Measurements from ENCODE around the gene PIEZO2.

The PIEZO2 gene

DNA sequence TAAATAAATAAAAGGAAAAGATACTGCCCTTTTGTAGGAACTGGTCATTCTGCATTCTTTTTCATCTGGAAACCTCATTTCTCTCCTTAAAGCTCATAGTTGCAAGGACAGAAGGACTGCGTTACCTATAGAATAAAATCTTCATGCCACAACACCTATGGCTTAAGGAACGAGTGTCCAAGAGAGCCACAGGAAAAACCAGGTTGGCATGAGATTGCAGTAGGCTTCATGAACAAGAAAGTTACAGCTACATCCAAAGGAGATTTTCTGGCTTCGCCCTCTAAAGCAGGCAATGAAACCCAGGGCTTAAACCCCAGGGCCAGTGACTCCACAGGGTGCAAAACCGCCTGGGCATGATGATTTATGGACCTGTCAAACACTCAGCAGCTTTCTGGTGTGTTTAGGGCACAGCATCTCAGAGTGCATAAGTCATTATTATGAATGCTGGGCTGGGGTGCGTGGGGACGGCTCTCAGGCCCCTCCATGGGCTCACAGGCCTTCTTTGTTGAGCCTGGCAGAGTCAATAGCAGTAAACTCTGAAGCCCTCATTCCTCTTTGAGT, 30.7 kb upstream of the PIEZO2 start (continued):
- TF ChIP-seq, protein P1, sequence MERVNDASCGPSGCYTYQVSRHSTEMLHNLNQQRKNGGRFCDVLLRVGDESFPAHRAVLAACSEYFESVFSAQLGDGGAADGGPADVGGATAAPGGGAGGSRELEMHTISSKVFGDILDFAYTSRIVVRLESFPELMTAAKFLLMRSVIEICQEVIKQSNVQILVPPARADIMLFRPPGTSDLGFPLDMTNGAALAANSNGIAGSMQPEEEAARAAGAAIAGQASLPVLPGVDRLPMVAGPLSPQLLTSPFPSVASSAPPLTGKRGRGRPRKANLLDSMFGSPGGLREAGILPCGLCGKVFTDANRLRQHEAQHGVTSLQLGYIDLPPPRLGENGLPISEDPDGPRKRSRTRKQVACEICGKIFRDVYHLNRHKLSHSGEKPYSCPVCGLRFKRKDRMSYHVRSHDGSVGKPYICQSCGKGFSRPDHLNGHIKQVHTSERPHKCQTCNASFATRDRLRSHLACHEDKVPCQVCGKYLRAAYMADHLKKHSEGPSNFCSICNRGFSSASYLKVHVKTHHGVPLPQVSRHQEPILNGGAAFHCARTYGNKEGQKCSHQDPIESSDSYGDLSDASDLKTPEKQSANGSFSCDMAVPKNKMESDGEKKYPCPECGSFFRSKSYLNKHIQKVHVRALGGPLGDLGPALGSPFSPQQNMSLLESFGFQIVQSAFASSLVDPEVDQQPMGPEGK (CRISPR knock-in tag; IDR thresholded peaks at IDR 0.05; ENCODE audit: borderline replicate concordance), result no peak
- TF ChIP-seq BACH2 (CRISPR knock-in tag; IDR thresholded peaks at IDR 0.05; ENCODE audit: borderline replicate concordance) (no peak), CREB5 (CRISPR knock-in tag; IDR thresholded peaks at IDR 0.05; ENCODE audit: low read depth) (no peak), ZFP3 (CRISPR knock-in tag; IDR thresholded peaks at IDR 0.05) (no peak), ISL1 (CRISPR knock-in tag; IDR thresholded peaks at IDR 0.05) (no peak), ZNF8 (CRISPR knock-in tag; IDR thresholded peaks at IDR 0.05) (no peak), SNAI2 (CRISPR knock-in tag; IDR thresholded peaks at IDR 0.05) (no peak), TCF4 (CRISPR knock-in tag; IDR thresholded peaks at IDR 0.05; ENCODE audit: borderline replicate concordance) (no peak), ZNF565 (CRISPR knock-in tag; conservative IDR thresholded peaks at IDR 0.05; ENCODE audit: low read depth) (no peak), OSR1 (CRISPR knock-in tag; IDR thresholded peaks at IDR 0.05) (no peak)

DNA sequence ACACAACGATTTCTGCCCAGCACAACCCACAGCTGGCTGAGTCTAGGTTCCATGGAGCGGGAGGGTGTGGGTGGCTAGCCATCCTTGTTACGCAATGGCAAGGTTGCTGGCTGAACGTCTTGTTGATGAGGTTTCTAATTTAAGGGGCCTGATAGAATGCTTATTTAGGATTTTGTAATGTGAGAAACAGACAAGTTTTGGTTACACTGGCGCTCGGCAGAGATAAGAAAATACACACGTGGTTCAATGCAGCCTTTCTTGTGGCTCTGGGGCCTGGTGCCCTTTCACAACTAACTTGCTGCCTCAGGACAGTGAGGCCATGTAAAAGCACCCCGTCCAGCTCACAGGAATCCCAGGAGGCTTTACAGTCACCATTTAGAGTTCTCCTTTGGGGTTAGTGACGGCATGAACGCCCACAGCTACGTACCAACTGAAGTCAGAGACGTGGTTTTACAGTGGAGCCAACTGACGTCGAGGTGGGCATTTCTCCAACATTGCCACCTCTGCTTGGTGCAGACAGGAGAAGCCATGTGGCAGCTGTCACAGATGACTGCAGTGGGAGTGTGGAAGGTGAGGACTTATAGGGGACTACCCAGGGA, 29.7 kb upstream of the PIEZO2 start:
- ATAC-seq, result no peak
- TF ChIP-seq ZFP30 (CRISPR knock-in tag; IDR thresholded peaks at IDR 0.05) (no peak), POU6F1 (CRISPR knock-in tag; IDR thresholded peaks at IDR 0.05; ENCODE audit: borderline replicate concordance, low read depth) (no peak), ARNTL (CRISPR knock-in tag; IDR thresholded peaks at IDR 0.05; ENCODE audit: borderline replicate concordance, low read depth) (no peak), ISL1 (CRISPR knock-in tag; IDR thresholded peaks at IDR 0.05) (no peak), TOX (CRISPR knock-in tag; IDR thresholded peaks at IDR 0.05; ENCODE audit: borderline replicate concordance) (no peak), CREB5 (CRISPR knock-in tag; IDR thresholded peaks at IDR 0.05; ENCODE audit: low read depth) (no peak), BACH2 (CRISPR knock-in tag; IDR thresholded peaks at IDR 0.05; ENCODE audit: borderline replicate concordance) (no peak), ESRRG (CRISPR knock-in tag; IDR thresholded peaks at IDR 0.05) (no peak)
- TF ChIP-seq, protein P1 (CRISPR knock-in tag; IDR thresholded peaks at IDR 0.05; ENCODE audit: borderline replicate concordance), result no peak

DNA sequence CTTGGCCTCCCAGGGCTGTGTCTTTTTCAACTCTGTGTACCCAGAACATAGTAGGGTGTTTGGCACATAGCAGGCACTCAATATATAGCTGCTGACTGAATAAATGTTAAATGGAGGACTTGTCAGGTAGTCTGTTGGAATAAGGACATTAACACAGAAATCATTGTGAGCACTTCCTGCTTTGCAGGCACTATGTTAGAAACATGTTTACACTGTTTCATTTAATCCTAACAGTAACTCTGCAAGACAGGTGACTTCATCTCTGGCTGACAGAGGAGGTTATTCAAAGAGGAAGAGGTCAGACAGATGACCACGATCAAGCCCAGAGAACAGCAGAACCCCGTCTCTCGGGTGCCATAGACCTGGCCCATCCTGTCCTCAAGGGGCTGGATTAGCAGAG, 28.0 kb upstream of the PIEZO2 start:
- TF ChIP-seq TCF4 (CRISPR knock-in tag; IDR thresholded peaks at IDR 0.05; ENCODE audit: borderline replicate concordance), result no peak
- no peak for TF ChIP-seq ZC3H10 (CRISPR knock-in tag; IDR thresholded peaks at IDR 0.05)
- TF ChIP-seq CSRNP3 (CRISPR knock-in tag; IDR thresholded peaks at IDR 0.05), result no peak
- no peak for TF ChIP-seq ZNF70 (CRISPR knock-in tag; IDR thresholded peaks at IDR 0.05)
- TF ChIP-seq ESRRG (CRISPR knock-in tag; IDR thresholded peaks at IDR 0.05), result no peak
- no peak for TF ChIP-seq ZNF8 (CRISPR knock-in tag; IDR thresholded peaks at IDR 0.05)
- TF ChIP-seq RARB (CRISPR knock-in tag; IDR thresholded peaks at IDR 0.05), result no peak
- TF ChIP-seq PPARA (CRISPR knock-in tag; IDR thresholded peaks at IDR 0.05; ENCODE audit: borderline replicate concordance), result no peak
- TF ChIP-seq CSDC2 (CRISPR knock-in tag; IDR thresholded peaks at IDR 0.05), result no peak
- TF ChIP-seq TOX (CRISPR knock-in tag; IDR thresholded peaks at IDR 0.05; ENCODE audit: borderline replicate concordance), result no peak
- TF ChIP-seq, protein P1 (CRISPR knock-in tag; IDR thresholded peaks at IDR 0.05; ENCODE audit: borderline replicate concordance), result no peak
- TF ChIP-seq OSR1 (CRISPR knock-in tag; IDR thresholded peaks at IDR 0.05), result no peak
- TF ChIP-seq ZNF565 (CRISPR knock-in tag; conservative IDR thresholded peaks at IDR 0.05; ENCODE audit: low read depth), result no peak
- TF ChIP-seq ISL1 (CRISPR knock-in tag; IDR thresholded peaks at IDR 0.05), result no peak
- TF ChIP-seq ZFP3 (CRISPR knock-in tag; IDR thresholded peaks at IDR 0.05), result no peak
- TF ChIP-seq CREB5 (CRISPR knock-in tag; IDR thresholded peaks at IDR 0.05; ENCODE audit: low read depth), result no peak
- no peak for TF ChIP-seq SNAI2 (CRISPR knock-in tag; IDR thresholded peaks at IDR 0.05)
- TF ChIP-seq BACH2 (CRISPR knock-in tag; IDR thresholded peaks at IDR 0.05; ENCODE audit: borderline replicate concordance), result no peak
- TF ChIP-seq GLIS3 (CRISPR knock-in tag; IDR thresholded peaks at IDR 0.05), result no peak
- no peak for ATAC-seq

Measured in SK-N-SH treated with all-trans-retinoic acid at 6 μM for 48 hours (cell line).